Stimulated activated CD8-positive, alpha-beta memory T cell treated with anti-CD3 and anti-CD28 coated beads, Interleukin-7, amount 100 ng/mL, for 4 hours (primary cell): ENCODE results near the gene DGKQ.

Source experiments
- DNase-seq, 2 donors: peaks; one replicate each; pipeline ENCODE4 v3.0.0-alpha.2; 2020; ENCODE audit warnings: low read depth in 2 of 2

The DGKQ gene

GRCh38 chr4:995311-996026 is 22.1 kb upstream of the DGKQ start:
- no peak for DNase-seq

- DNase-seq: no peak
Measured at GRCh38 chr4:993111-994029, 20.0 kb upstream of the DGKQ start, which contains the start of gene SLC26A1. TSS of gene SLC26A1 (minus strand) at chr4:993404. CDS start at chr4:991703, 1,701 bp downstream.

GRCh38 chr4:992297-993110 is 19.1 kb upstream of the DGKQ start:
- no peak for DNase-seq

- no peak for DNase-seq
Measured at GRCh38 chr4:991451-992296, 18.3 kb upstream of the DGKQ start.

GRCh38 chr4:990746-991367 is 17.5 kb upstream of the DGKQ start:
- no peak for DNase-seq

- DNase-seq: no peak
Measured at GRCh38 chr4:989722-990471, 16.5 kb upstream of the DGKQ start.

- no peak for DNase-seq
Measured at GRCh38 chr4:988726-989721, 15.7 kb upstream of the DGKQ start.

- no peak for DNase-seq
Measured at GRCh38 chr4:987624-988513, 14.5 kb upstream of the DGKQ start.

GRCh38 chr4:986879-987623 is 13.7 kb upstream of the DGKQ start, which contains the start of gene IDUA:
TSS of gene IDUA (plus strand) at chr4:987044. CDS start at chr4:987085, 41 bp downstream.
- peak; percentile 80 to 91 for DNase-seq

GRCh38 chr4:986428-986878 is 13.1 kb upstream of the DGKQ start:
- no peak for DNase-seq

GRCh38 chr4:985123-985830 is 11.9 kb upstream of the DGKQ start:
- DNase-seq: peak; percentile 38 to 59

- no peak for DNase-seq
Measured at GRCh38 chr4:984336-985054, 11.1 kb upstream of the DGKQ start.

- no peak for DNase-seq
Measured at GRCh38 chr4:982814-983213, 9.4 kb upstream of the DGKQ start.

GRCh38 chr4:982291-982690 is 8.9 kb upstream of the DGKQ start:
- no peak for DNase-seq

GRCh38 chr4:978957-979701 is 5.8 kb upstream of the DGKQ start:
- no peak for DNase-seq
